GM12865 (cell line): ENCODE results near the gene CDON.

Experiments used
- DNase-seq: peaks from one replicate; pipeline ENCODE4 v3.0.0; 2010; ENCODE audit warnings: low read depth
- H3K4me3 ChIP-seq: 2 replicates; pipeline ENCODE4 v1.5.1; 2011; ENCODE audit warnings: mild to moderate bottlenecking, low read depth, low read length, control low read depth
- TF ChIP-seq, protein P1 (sequence below): IDR thresholded peaks from 2 replicates; pipeline ENCODE4 v1.5.1; 2011; ENCODE audit warnings: low read length, control low read depth, low read depth, inconsistent platforms; ENCODE audit not compliant: insufficient read depth; ENCODE audit errors: missing control alignments

Gene CDON

DNA sequence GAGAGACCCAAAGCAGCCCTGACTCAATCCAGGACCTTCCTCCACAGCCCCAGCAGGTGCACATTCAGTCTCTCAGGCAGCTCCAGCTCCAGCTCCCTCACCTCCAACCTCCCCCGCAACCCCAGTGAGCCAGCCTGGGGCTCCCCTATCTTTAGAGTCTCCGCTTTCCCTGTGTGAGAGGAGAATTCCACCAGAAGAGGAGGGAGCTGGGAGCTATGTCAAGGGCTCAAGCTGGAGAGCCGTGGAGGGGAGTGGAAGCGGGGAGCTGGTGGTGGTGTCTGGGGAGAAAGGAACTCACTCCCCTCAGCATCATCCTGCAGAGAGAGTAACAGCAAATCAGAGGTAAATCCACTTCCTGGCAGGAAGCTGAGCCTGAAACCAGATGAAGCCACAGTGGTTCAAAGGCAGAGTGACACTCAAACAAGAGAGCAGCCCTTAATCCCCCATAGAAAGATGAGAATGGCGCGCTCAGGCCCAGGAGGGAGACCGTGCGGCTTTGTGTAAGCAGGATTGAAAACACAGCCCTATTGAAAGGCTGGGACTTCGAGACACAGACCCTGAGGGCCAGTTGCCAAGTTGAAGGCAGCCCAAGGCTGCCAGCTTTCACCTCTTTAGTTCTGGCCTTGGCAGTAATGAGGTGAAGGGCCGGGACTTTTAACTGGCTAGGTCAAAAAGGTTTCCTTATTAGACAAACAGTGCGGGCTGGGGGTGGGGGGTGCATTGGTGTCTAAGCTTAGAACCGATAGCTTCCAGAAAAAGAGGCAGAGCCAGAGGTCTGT lies 21.4 kb upstream of the CDON start:
- H3K4me3 ChIP-seq = no peak overlapping the region
- peak; percentile 50 for DNase-seq
- TF ChIP-seq, protein P1, sequence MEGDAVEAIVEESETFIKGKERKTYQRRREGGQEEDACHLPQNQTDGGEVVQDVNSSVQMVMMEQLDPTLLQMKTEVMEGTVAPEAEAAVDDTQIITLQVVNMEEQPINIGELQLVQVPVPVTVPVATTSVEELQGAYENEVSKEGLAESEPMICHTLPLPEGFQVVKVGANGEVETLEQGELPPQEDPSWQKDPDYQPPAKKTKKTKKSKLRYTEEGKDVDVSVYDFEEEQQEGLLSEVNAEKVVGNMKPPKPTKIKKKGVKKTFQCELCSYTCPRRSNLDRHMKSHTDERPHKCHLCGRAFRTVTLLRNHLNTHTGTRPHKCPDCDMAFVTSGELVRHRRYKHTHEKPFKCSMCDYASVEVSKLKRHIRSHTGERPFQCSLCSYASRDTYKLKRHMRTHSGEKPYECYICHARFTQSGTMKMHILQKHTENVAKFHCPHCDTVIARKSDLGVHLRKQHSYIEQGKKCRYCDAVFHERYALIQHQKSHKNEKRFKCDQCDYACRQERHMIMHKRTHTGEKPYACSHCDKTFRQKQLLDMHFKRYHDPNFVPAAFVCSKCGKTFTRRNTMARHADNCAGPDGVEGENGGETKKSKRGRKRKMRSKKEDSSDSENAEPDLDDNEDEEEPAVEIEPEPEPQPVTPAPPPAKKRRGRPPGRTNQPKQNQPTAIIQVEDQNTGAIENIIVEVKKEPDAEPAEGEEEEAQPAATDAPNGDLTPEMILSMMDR = no peak

DNA sequence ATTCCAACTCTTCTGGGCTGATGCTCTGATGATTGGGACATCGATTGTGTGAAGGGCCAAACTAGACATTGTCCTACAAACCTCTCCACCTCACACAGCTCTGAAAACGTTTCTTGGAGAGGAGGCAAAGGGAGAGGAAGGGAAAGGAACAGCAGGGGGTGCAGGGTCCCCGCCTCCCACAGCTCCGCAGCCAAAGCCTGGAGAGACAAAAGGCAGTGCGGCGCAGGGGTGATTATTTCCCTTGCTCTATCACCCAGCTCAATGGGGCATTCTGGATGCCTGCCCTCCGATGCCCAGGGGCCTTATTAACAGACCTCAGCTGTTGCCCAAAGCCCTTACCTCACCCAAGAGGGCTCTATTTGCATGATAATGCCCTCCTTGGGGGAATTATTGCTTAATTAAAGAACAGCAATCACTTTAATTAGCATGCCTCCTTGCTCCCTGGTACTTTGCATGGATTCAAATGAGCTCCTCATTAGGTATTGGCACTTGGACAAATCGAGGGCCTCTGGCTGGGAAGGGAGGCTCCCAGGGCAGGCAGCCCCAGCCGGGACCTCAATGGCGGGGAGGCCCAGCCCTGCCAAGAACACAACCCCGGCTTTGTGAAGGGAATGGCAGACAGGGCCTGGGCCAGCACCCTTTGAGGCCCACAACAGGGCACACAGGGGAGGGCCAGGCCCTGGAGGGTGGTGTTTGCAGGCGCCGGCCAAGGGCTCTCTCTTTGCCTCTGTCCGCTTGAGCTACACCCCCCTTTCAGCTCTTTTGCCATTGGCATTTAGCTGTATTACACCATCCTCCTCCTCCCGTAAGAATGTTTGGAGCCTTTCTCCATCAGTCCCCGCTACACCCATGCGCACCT lies 19.8 kb upstream of the CDON start:
- TF ChIP-seq, protein P1 = no peak
- no peak for DNase-seq
- H3K4me3 ChIP-seq = no peak overlapping the region

DNA sequence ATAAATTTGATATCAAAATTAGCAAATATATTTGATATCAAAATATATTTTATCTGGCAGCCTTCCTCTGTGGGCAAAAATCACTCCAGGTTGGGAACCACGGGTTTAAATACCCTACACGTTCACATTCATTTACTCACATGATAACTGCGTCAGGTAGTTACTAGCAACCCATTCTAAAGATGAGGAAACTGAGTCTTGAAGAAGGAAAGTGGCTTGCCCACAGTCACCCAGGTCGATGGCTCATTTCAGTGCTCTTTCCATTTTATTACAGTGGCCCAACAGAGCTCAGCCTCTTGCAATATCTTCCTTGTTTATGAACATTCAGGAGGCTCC lies 19.2 kb upstream of the CDON start:
- TF ChIP-seq, protein P1 = no peak
- DNase-seq = no peak

DNA sequence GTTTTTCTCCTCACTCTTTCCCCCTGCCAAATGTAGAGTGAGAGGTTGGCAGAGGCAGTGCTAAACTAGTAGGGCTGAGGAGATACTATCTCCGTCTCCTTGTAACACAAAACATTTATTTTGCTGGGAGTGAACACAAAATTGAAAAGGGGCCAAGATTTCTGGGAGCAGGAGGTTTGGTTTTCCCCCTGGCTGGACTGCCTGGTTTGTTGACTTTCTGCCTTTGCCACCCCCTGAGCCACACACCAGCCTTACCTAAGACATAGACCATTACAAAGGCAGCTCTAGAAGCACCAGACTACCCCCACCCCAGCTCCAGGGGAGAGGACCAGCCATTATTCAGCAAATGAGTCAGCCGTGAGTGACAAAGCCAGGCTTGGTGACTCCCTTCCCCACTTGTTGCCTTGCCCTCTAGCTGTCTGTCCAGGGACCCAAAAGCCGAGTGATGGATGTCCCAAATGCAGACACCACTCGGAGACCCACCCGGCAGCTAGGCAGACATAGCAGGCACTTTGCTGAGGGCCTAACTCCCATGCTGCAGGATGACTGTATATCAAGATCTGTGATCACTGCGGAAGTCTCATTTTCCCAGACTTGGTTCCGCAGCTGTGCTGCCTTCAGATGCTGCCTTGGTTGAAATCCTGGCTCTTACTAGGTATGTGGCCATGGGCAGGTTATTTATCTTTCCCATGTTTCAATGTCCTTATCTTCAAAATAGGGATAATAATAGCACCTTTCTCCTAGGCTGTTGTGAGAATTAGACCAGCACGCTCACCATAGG lies 17.7 kb upstream of the CDON start:
- TF ChIP-seq, protein P1 = no peak
- DNase-seq = no peak
- H3K4me3 ChIP-seq = no peak overlapping the region

More for the DNA sequence above, 19.2 kb upstream of the CDON start:
- H3K4me3 ChIP-seq = no peak overlapping the region

DNA sequence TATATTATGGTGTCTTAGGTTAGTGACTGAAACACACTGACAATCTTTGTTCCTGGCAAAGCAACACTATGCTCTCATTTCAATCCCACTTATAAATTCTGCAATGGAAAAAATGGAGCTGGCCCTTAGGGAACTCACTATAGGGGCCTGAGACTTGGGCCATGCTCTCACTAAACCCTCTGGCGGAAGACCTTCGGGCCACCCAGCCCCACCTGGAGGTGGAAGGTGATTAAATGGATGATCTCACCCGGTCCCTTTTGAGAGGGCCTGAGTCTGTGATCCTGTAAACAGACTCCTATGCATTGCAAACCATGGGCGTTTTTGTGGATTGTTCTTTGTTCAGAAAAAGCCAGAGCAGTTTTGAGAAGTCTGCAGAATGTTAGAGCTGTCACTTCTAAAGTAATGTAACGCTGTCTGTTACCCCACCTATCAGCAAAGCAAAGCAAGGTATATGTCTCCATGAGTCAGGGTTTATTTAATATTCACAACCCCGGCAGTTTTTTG lies 17.0 kb upstream of the CDON start:
- no peak overlapping the region for H3K4me3 ChIP-seq
- TF ChIP-seq, protein P1 = no peak
- no peak for DNase-seq

DNA sequence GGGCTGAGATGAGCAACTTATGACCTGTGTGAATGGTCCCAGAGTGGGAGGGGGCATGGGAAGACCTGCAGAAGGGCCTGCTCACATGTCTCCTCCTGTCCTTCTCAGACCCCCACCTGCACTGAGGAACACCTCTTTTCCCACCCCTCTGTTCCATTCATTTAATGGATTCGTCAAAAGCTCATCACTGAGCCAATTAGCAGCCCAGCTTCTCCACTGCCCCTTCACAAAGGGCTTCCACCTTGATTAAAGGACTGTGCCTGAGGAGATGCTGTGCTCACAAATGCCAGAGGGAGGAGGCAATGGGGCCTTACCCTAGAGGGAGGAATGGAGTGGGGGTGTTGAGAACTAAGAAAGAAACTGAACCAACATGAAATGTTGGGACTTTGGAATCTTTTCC lies 14.0 kb upstream of the CDON start:
- no peak for DNase-seq
- TF ChIP-seq, protein P1 = no peak
- H3K4me3 ChIP-seq = no peak overlapping the region
